GM18870 (cell line): ENCODE results near the gene BUD23.
"Not testable (repeated sequence)": the region's sequence is repeated elsewhere in the genome, so short reads cannot be mapped to it uniquely, and the experiment has no call there.

Experiments used
- ATAC-seq: cut with Tn5 transposase; IDR thresholded peaks from one replicate; pipeline ENCODE4 v1.9.1; 2021; ENCODE audit warnings: moderate library complexity; ENCODE audit not compliant: unreplicated experiment

BUD23 gene

GRCh38 chr7:73700581-73701134, 17.3 kb downstream of the BUD23 start:
- no peak for ATAC-seq

- ATAC-seq: no peak
Measured at GRCh38 chr7:73701357-73701995, 18.1 kb downstream of the BUD23 start.

- no peak for ATAC-seq
Measured at GRCh38 chr7:73702226-73702625, 18.8 kb downstream of the BUD23 start.

- no peak for ATAC-seq
Measured at GRCh38 chr7:73702665-73703064, 19.3 kb downstream of the BUD23 start.

GRCh38 chr7:73703225-73703624, 19.8 kb downstream of the BUD23 start:
- no peak for ATAC-seq

GRCh38 chr7:73703757-73704639, 20.6 kb downstream of the BUD23 start:
- no peak for ATAC-seq

GRCh38 chr7:73704640-73705550, 21.5 kb downstream of the BUD23 start:
- no peak for ATAC-seq

- no peak for ATAC-seq
Measured at GRCh38 chr7:73705551-73705920, 22.1 kb downstream of the BUD23 start.

- no peak for ATAC-seq
Measured at GRCh38 chr7:73706126-73707044, 23.0 kb downstream of the BUD23 start.

GRCh38 chr7:73707045-73707631, 23.7 kb downstream of the BUD23 start:
- ATAC-seq: no peak

GRCh38 chr7:73708961-73709549, 25.7 kb downstream of the BUD23 start:
- no peak for ATAC-seq

- no peak for ATAC-seq
Measured at GRCh38 chr7:73712773-73713172, 29.4 kb downstream of the BUD23 start.

- not testable (repeated sequence) for ATAC-seq
Measured at GRCh38 chr7:73713319-73713718, 29.9 kb downstream of the BUD23 start.

GRCh38 chr7:73715648-73716317, 32.4 kb downstream of the BUD23 start:
- no peak for ATAC-seq

- no peak for ATAC-seq
Measured at GRCh38 chr7:73716318-73716890, 33.0 kb downstream of the BUD23 start.

- no peak for ATAC-seq
Measured at GRCh38 chr7:73717025-73717807, 33.8 kb downstream of the BUD23 start.

- ATAC-seq: no peak
Measured at GRCh38 chr7:73717991-73718405, 34.6 kb downstream of the BUD23 start.
